Tibial artery (tissue), 4 donors: ENCODE results near the gene PXMP2.

Experiments used
- DNase-seq, 2 donors: peaks; one replicate each; pipeline ENCODE4 v3.0.0-alpha.2; 2019
- H3K27ac ChIP-seq, 2 donors: fragments of 200-600 bp; sonication (generic) in 1 of 2; 1 replicate in 1 of 2; 2 replicates in 1 of 2; pipeline ENCODE4 v1.5.1; 2018 to 2019; ENCODE audit warnings: mild to moderate bottlenecking in 1 of 2
- H3K27me3 ChIP-seq, 2 donors: fragments of 200-600 bp; sonication (generic) in 1 of 2; one replicate each; pipeline versions ENCODE4 v1.5.1 to v1.6.0; 2016 to 2019
- H3K36me3 ChIP-seq, 3 donors: fragments of 200-600 bp; sonication (generic) in 2 of 3; one replicate each; pipeline ENCODE4 v1.5.1; 2016 to 2019; ENCODE audit warnings: mild to moderate bottlenecking in 2 of 3
- H3K4me1 ChIP-seq, 4 donors: fragments of 200-600 bp; sonication (generic) in 2 of 4; 1 replicate in 3 of 4; 2 replicates in 1 of 4; pipeline ENCODE4 v1.5.1; 2016 to 2019
- H3K4me3 ChIP-seq, 2 donors: fragments of 200-600 bp; sonication (generic) in 1 of 2; 1 replicate in 1 of 2; 2 replicates in 1 of 2; pipeline ENCODE4 v1.5.1; 2018 to 2019; ENCODE audit warnings: mild to moderate bottlenecking in 2 of 2
- H3K9me3 ChIP-seq, 3 donors: fragments of 200-600 bp; sonication (generic) in 1 of 3; one replicate each; pipeline ENCODE4 v1.5.1; 2016 to 2019
- intact Hi-C: fragments of 100-400 bp; cut with DNase I; formaldehyde crosslinking; loops from one replicate; pipeline ENCODE4 v1.15.0; 2023; ENCODE audit warnings: low total_unique reads
- TF ChIP-seq, protein P1 (sequence below), 2 experiments: fragments of 200-600 bp in 1 of 2; fragments of 450-650 bp in 1 of 2; IDR thresholded peaks; one replicate each; pipeline ENCODE4 v1.5.1; 2017 to 2019; ENCODE audit warnings: antibody characterized with exemption in 2 of 2, mild to moderate bottlenecking in 1 of 2, moderate library complexity in 1 of 2

The PXMP2 gene

DNA sequence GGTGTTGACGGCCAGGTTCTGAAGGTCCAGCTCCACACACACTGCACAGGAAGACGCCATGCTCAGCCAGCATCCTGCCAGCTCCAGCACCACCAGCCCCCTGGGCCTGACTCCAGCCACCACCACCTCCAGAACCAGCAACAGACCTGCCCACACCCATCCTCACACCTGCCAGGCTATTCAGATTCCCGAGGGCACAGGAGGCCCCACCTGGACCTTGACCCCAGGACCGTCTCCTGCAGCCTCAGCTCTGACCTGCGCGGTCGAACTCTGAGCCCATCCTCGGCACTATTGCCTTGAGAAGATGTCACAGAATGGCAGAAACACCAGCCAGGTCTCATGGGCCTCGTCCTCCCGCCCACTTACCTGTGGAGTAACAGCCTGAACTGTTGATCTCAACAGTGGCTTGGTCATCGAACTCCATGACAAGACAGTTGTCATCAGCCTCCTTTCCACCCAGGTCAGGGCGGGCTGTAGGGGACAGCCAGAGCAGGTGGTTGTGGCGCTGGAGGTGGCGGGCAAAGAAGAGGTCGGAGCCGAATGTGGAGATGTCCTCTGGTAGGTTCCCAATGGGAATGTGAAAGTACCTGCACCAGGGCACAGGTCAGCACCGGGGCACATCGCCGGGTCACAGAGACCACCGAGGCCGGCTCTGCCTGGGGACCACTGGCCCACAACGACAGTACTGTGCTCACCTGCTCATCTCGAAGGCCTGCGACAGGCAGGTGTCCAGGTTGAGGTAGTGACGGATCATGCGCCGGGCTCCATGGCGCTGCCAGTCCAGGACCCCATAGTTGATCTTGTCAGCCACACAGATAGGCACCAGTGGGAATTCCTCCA lies 45.4 kb upstream of the PXMP2 start:
- H3K27me3 ChIP-seq: no peaks in the 10 kb centered on the region
- intact Hi-C loops: no loop called here
- TF ChIP-seq, protein P1, sequence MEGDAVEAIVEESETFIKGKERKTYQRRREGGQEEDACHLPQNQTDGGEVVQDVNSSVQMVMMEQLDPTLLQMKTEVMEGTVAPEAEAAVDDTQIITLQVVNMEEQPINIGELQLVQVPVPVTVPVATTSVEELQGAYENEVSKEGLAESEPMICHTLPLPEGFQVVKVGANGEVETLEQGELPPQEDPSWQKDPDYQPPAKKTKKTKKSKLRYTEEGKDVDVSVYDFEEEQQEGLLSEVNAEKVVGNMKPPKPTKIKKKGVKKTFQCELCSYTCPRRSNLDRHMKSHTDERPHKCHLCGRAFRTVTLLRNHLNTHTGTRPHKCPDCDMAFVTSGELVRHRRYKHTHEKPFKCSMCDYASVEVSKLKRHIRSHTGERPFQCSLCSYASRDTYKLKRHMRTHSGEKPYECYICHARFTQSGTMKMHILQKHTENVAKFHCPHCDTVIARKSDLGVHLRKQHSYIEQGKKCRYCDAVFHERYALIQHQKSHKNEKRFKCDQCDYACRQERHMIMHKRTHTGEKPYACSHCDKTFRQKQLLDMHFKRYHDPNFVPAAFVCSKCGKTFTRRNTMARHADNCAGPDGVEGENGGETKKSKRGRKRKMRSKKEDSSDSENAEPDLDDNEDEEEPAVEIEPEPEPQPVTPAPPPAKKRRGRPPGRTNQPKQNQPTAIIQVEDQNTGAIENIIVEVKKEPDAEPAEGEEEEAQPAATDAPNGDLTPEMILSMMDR (IDR thresholded peaks at IDR 0.05): no peak
- no peaks in the 10 kb centered on the region for H3K4me1 ChIP-seq
- no peaks in the 10 kb centered on the region for H3K9me3 ChIP-seq
- peaks cover 62 to 95% (median 66%) of the 10 kb centered on the region in 3 donors for H3K36me3 ChIP-seq
- H3K4me3 ChIP-seq: no peak overlapping the region
- H3K27ac ChIP-seq: no peak overlapping the region
- peak in 1 of 2 donors; percentile 57 for DNase-seq

- Histone ChIP-seq H3K4me3 (no peak overlapping the region), H3K36me3 (peaks cover 60 to 95% (median 65%) of the 10 kb centered on the region in 3 donors), H3K4me1 (no peaks in the 10 kb centered on the region), H3K27ac (no peak overlapping the region), H3K27me3 (no peaks in the 10 kb centered on the region), H3K9me3 (no peaks in the 10 kb centered on the region)
- DNase-seq: peak in 1 of 2 donors; percentile 59
- TF ChIP-seq, protein P1 (IDR thresholded peaks at IDR 0.05): no peak
- intact Hi-C loops: no loop called here
These were observed 44.2 kb upstream of the PXMP2 start for GRCh38 chr12:132642846-132643835.

DNA sequence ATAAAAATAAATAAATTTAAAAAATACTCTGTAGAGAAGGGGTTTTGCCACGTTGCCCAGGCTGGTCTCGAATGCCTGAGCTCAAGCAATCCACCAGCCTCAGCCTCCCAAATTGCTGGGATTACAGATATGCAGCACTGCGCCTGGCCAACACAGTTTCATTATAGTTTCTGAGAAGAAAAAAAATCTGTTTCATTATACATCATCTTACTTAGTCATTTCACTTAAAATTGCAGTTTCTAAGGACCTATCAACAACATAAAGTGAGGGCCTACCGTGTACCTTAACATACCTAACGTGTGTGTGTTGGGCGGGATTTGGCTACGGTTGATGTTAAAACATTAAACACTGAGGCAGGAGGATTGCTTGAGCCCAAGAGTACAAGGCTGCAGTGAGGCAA lies 40.5 kb upstream of the PXMP2 start:
- no peaks in the 10 kb centered on the region for H3K27me3 ChIP-seq
- H3K4me3 ChIP-seq: no peak overlapping the region
- H3K36me3 ChIP-seq: peaks cover 61 to 92% (median 61%) of the 10 kb centered on the region in 3 donors
- no peak for DNase-seq
- no peak overlapping the region for H3K27ac ChIP-seq
- H3K4me1 ChIP-seq: no peaks in the 10 kb centered on the region
- TF ChIP-seq, protein P1 (IDR thresholded peaks at IDR 0.05): no peak
- intact Hi-C loops: no loop called here
- H3K9me3 ChIP-seq: no peaks in the 10 kb centered on the region

DNA sequence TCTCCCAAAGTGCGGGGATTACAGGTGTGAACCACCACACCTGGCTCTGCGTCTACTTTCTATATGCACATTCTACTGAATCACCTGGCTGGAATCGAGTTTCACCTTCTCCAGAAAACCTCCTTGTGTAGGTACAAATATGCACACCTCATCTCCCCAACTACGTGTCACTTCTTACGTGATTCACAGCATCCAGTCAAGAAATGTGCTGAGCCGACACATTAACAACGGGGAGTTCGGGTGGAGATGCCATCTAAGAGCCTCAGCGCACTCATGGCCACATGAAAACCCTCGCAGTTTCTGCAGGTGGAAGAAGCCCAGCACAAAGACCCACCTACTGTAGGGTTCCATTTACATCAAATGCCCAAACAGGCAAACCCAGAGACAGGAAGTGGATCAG lies 39.5 kb upstream of the PXMP2 start:
- H3K36me3 ChIP-seq: peaks cover 51 to 92% (median 52%) of the 10 kb centered on the region in 3 donors
- intact Hi-C loops: no loop called here
- H3K4me3 ChIP-seq: no peak overlapping the region
- no peaks in the 10 kb centered on the region for H3K9me3 ChIP-seq
- H3K27ac ChIP-seq: no peak overlapping the region
- DNase-seq: no peak
- H3K4me1 ChIP-seq: no peaks in the 10 kb centered on the region
- TF ChIP-seq, protein P1 (IDR thresholded peaks at IDR 0.05): no peak
- H3K27me3 ChIP-seq: no peaks in the 10 kb centered on the region

GRCh38 chr12:132648616-132649225 lies 38.7 kb upstream of the PXMP2 start:
- Histone ChIP-seq H3K4me3 (no peak overlapping the region), H3K27ac (no peak overlapping the region), H3K36me3 (peaks cover 47 to 92% (median 56%) of the 10 kb centered on the region in 3 donors), H3K27me3 (no peaks in the 10 kb centered on the region), H3K4me1 (no peaks in the 10 kb centered on the region), H3K9me3 (no peaks in the 10 kb centered on the region)
- TF ChIP-seq, protein P1 (IDR thresholded peaks at IDR 0.05): no peak
- peak in 1 of 2 donors; percentile 43 for DNase-seq
- intact Hi-C loops: no loop called here
